HG03103 (cell line): Measurements from ENCODE around the gene RAD18.

ENCODE experiments used
- ATAC-seq: cut with Tn5 transposase; IDR thresholded peaks from one replicate; pipeline ENCODE4 v1.9.1; 2021; ENCODE audit warnings: low read depth; ENCODE audit not compliant: unreplicated experiment

Gene RAD18

GRCh38 chr3:8909160-8909559 lies 54.1 kb downstream of the RAD18 start:
- no peak for ATAC-seq

GRCh38 chr3:8903191-8903590 lies 60.1 kb downstream of the RAD18 start:
- ATAC-seq: no peak

- no peak for ATAC-seq
Measured at GRCh38 chr3:8900869-8901268, 62.4 kb downstream of the RAD18 start.

GRCh38 chr3:8899876-8900460 lies 63.3 kb downstream of the RAD18 start:
- ATAC-seq: no peak

GRCh38 chr3:8895829-8896228 lies 67.4 kb downstream of the RAD18 start:
- no peak for ATAC-seq

GRCh38 chr3:8893001-8893400 lies 70.3 kb downstream of the RAD18 start:
- no peak for ATAC-seq

GRCh38 chr3:8891774-8892173 lies 71.5 kb downstream of the RAD18 start:
- ATAC-seq: no peak

GRCh38 chr3:8891303-8891702 lies 72.0 kb downstream of the RAD18 start:
- no peak for ATAC-seq

GRCh38 chr3:8888301-8888915 lies 74.9 kb downstream of the RAD18 start:
- no peak for ATAC-seq

- ATAC-seq: no peak
Measured at GRCh38 chr3:8887435-8888300, 75.6 kb downstream of the RAD18 start.

- no peak for ATAC-seq
Measured at GRCh38 chr3:8886546-8886945, 76.7 kb downstream of the RAD18 start.

GRCh38 chr3:8885536-8886316 lies 77.5 kb downstream of the RAD18 start:
- ATAC-seq: no peak

GRCh38 chr3:8884630-8885290 lies 78.5 kb downstream of the RAD18 start:
- ATAC-seq: no peak

- no peak for ATAC-seq
Measured at GRCh38 chr3:8882642-8883041, 80.6 kb downstream of the RAD18 start.

GRCh38 chr3:8882171-8882593 lies 81.1 kb downstream of the RAD18 start:
- no peak for ATAC-seq

- no peak for ATAC-seq
Measured at GRCh38 chr3:8879347-8879944, 83.8 kb downstream of the RAD18 start.

- ATAC-seq: no peak
Measured at GRCh38 chr3:8875836-8876235, 87.4 kb downstream of the RAD18 start.

- no peak for ATAC-seq
Measured at GRCh38 chr3:8873740-8874139, 89.5 kb downstream of the RAD18 start.

- no peak for ATAC-seq
Measured at GRCh38 chr3:8872261-8872660, 91.0 kb downstream of the RAD18 start.

GRCh38 chr3:8871306-8871705 lies 92.0 kb downstream of the RAD18 start:
- ATAC-seq: no peak
